Progenitor cell of endocrine pancreas (in vitro differentiated cells): ENCODE data around the gene GPRC5C. TPM values are rescaled to one million over a fixed set of nuclear protein-coding genes. Genes with fewer than 3 reads are reported as not detected.

Source experiments
- DNase-seq: peaks from one replicate; pipeline ENCODE4 v3.0.0; 2021; ENCODE audit warnings: low spot score; ENCODE audit not compliant: unreplicated experiment
- H3K27ac Mint-ChIP-seq: 2 replicates; pipeline ENCODE4 v1.8.0; 2021; ENCODE audit warnings: mild to moderate bottlenecking, moderate library complexity, mixed read lengths
- H3K27me3 Mint-ChIP-seq: 2 replicates; pipeline ENCODE4 v1.8.0; 2021; ENCODE audit warnings: mixed read lengths
- H3K36me3 Mint-ChIP-seq: 2 replicates; pipeline ENCODE4 v1.8.0; 2022; ENCODE audit warnings: mixed read lengths; ENCODE audit not compliant: insufficient read depth
- H3K4me1 Mint-ChIP-seq: 2 replicates; pipeline ENCODE4 v1.8.0; 2021; ENCODE audit warnings: low read depth, mixed read lengths
- H3K4me3 Mint-ChIP-seq: 2 replicates; pipeline ENCODE4 v1.8.0; 2021; ENCODE audit warnings: low read depth, mild to moderate bottlenecking, moderate library complexity, mixed read lengths
- H3K9me3 Mint-ChIP-seq: 2 replicates; pipeline ENCODE4 v1.8.0; 2021; ENCODE audit warnings: low read depth, mixed read lengths
- total RNA-seq: library from RNA; stranded (reverse); gene quantifications from 2 replicates; pipeline ENCODE4 v1.2.1, GENCODE V29; 2021
- TF ChIP-seq, protein P1 (sequence below): fragments of 200-600 bp; sonication (generic); IDR thresholded peaks from one replicate; pipeline ENCODE4 v1.5.0; 2021; ENCODE audit warnings: antibody characterized with exemption, mild to moderate bottlenecking; ENCODE audit not compliant: unreplicated experiment

The GPRC5C gene
- total RNA-seq, 1 donor from 2014 or later = 207 TPM

DNA sequence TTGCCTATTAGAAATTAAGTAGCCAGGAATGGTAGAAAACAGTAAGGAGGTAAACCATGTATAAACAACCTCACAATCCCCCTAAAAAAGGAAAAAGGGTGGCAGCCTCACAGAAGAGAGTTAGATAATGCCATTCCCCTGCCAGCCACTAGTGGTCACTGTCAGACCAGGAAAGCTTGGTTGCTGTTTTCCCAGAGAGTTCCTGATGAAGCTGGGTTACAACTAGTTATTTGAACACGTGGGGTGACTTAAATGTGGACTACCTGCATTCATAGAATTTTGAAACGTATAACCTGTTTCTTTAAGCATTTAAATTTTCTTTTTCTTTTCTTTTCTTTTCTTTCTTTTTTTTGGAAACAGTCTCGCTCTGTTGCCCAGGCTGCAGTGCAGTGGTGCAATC, 5.8 kb downstream of the GPRC5C start:
- H3K27me3 Mint-ChIP-seq = no peaks in the 10 kb centered on the region
- no peak overlapping the region for H3K4me3 Mint-ChIP-seq
- TF ChIP-seq, protein P1, sequence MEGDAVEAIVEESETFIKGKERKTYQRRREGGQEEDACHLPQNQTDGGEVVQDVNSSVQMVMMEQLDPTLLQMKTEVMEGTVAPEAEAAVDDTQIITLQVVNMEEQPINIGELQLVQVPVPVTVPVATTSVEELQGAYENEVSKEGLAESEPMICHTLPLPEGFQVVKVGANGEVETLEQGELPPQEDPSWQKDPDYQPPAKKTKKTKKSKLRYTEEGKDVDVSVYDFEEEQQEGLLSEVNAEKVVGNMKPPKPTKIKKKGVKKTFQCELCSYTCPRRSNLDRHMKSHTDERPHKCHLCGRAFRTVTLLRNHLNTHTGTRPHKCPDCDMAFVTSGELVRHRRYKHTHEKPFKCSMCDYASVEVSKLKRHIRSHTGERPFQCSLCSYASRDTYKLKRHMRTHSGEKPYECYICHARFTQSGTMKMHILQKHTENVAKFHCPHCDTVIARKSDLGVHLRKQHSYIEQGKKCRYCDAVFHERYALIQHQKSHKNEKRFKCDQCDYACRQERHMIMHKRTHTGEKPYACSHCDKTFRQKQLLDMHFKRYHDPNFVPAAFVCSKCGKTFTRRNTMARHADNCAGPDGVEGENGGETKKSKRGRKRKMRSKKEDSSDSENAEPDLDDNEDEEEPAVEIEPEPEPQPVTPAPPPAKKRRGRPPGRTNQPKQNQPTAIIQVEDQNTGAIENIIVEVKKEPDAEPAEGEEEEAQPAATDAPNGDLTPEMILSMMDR = peak; percentile 75
- H3K27ac Mint-ChIP-seq = peak overlapping the region; percentile 94
- H3K36me3 Mint-ChIP-seq = peaks cover 24% of the 10 kb centered on the region
- no peak for DNase-seq
- peaks cover 2% of the 10 kb centered on the region for H3K9me3 Mint-ChIP-seq
- H3K4me1 Mint-ChIP-seq = peaks cover 46% of the 10 kb centered on the region

DNA sequence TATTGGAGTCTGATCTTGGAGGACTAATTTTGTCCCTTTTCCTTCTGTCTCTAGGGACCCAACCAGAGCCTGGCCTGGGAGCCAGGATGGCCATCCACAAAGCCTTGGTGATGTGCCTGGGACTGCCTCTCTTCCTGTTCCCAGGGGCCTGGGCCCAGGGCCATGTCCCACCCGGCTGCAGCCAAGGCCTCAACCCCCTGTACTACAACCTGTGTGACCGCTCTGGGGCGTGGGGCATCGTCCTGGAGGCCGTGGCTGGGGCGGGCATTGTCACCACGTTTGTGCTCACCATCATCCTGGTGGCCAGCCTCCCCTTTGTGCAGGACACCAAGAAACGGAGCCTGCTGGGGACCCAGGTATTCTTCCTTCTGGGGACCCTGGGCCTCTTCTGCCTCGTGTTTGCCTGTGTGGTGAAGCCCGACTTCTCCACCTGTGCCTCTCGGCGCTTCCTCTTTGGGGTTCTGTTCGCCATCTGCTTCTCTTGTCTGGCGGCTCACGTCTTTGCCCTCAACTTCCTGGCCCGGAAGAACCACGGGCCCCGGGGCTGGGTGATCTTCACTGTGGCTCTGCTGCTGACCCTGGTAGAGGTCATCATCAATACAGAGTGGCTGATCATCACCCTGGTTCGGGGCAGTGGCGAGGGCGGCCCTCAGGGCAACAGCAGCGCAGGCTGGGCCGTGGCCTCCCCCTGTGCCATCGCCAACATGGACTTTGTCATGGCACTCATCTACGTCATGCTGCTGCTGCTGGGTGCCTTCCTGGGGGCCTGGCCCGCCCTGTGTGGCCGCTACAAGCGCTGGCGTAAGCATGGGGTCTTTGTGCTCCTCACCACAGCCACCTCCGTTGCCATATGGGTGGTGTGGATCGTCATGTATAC, 8.0 kb downstream of the GPRC5C start:
- TF ChIP-seq, protein P1 = no peak
- H3K36me3 Mint-ChIP-seq = peaks cover 30% of the 10 kb centered on the region
- H3K9me3 Mint-ChIP-seq = peaks cover 2% of the 10 kb centered on the region
- peaks cover 49% of the 10 kb centered on the region for H3K4me1 Mint-ChIP-seq
- H3K27ac Mint-ChIP-seq = peak overlapping the region; percentile 71
- H3K4me3 Mint-ChIP-seq = no peak overlapping the region
- H3K27me3 Mint-ChIP-seq = no peaks in the 10 kb centered on the region
- no peak for DNase-seq

DNA sequence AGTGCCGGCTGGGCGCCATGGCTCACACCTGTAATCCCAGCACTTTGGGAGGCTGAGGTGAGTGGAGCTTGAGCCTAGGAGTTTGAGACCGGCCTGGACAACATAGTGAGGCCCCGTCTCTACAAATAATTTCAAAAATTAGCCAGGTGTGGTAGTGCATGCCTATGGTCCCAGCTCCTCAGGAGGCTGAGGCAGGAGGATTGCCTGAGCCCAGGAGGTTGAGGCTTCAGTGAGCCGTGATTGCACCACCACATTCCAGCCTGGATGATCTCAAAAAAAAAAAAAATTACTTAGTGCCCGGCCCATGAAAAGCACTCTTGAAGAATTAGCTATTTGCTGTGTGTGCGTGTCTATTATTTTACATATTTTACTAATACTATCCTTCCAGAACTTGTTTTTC, 9.6 kb downstream of the GPRC5C start:
- no peak for DNase-seq
- H3K9me3 Mint-ChIP-seq = peaks cover 2% of the 10 kb centered on the region
- TF ChIP-seq, protein P1 = no peak
- no peak overlapping the region for H3K27ac Mint-ChIP-seq
- no peak overlapping the region for H3K4me3 Mint-ChIP-seq
- H3K4me1 Mint-ChIP-seq = peaks cover 35% of the 10 kb centered on the region
- H3K36me3 Mint-ChIP-seq = peaks cover 30% of the 10 kb centered on the region
- no peaks in the 10 kb centered on the region for H3K27me3 Mint-ChIP-seq

DNA sequence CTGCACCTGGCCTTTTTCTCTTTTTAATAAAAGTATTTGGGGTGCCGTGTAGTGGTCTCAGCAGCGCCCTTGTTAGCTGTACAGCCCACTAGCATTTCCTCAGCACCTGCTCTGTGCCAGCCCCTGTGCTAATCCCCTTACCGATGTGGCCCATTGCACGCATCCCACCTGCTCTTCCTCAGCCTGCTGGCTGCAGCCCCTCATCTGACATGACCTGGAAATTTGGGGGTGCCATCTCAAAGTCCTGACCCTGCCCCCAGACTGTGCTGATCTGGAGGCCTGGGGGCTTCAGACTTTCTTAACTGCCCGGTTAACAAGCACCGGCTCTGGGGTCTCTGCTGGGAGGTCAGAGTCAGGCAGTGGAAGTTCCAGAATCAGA, 10.4 kb downstream of the GPRC5C start:
- Mint-ChIP-seq H3K4me3 (peak overlapping the region; percentile 24), H3K27ac (peak overlapping the region; percentile 93), H3K9me3 (peaks cover 2% of the 10 kb centered on the region), H3K36me3 (peaks cover 29% of the 10 kb centered on the region), H3K27me3 (no peaks in the 10 kb centered on the region), H3K4me1 (peaks cover 28% of the 10 kb centered on the region)
- TF ChIP-seq, protein P1 = no peak
- no peak for DNase-seq

DNA sequence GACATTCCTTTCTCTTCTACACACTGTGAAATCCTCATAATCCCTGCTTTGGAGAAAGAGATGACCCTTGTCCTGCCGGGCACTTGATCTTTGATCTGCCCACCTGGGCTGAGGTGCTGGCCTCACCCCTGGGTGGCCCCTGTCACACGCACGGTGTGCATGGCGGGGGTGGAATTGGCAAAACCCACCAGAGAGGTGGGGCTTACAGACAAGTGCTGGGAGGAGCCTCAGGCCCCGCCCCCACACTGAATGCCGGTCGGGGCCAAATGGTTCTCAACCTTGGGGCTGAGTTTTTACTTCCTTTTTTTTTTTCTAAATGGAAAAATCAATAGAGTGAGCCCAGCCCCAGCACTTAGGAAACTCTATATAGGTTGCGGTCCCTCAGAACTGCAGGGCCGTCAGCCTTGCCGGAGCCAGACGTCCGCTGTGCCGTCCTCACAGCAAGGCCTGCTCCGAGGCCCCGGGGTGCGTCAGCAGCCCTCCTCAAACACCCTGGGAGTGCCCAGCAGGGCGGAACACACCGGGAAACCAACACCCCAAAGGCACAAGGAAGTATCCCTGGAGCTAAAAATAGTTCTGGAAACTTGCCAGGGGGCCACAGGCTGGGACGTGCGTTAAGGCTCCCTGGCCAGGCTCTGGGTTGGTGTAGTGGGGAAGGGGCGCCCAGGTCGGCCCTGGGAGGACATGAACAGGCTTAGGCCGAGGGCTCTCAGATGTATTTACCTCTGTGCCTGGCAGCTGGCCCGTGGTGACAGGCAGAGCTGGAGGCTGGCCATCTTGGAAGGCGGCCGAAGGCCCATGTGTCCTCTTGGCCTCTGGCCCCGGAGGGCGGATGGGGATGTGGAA, 11.0 kb downstream of the GPRC5C start:
- Mint-ChIP-seq H3K36me3 (peaks cover 32% of the 10 kb centered on the region), H3K4me3 (peak overlapping the region; percentile 53), H3K27ac (peak overlapping the region; percentile 93), H3K9me3 (peaks cover 1% of the 10 kb centered on the region), H3K4me1 (peaks cover 24% of the 10 kb centered on the region), H3K27me3 (no peaks in the 10 kb centered on the region)
- peak; percentile 65 for DNase-seq
- TF ChIP-seq, protein P1 = no peak
